Ecto neural progenitor cell (in vitro differentiated cells): ENCODE measurements around the gene TGIF1.

Experiments used
- DNase-seq: peaks from one replicate; pipeline ENCODE4 v3.0.0-alpha.2; 2018; ENCODE audit warnings: low spot score

Gene TGIF1

GRCh38 chr18:3482258-3482657 lies 32.3 kb downstream of the TGIF1 start:
- no peak for DNase-seq

GRCh38 chr18:3485153-3486149 lies 35.5 kb downstream of the TGIF1 start:
- peak; percentile 36 for DNase-seq

- DNase-seq: peak; percentile 25
Measured at GRCh38 chr18:3486512-3486911, 36.5 kb downstream of the TGIF1 start.

GRCh38 chr18:3489462-3489861 lies 39.5 kb downstream of the TGIF1 start:
- DNase-seq: no peak

GRCh38 chr18:3491981-3492555 lies 42.1 kb downstream of the TGIF1 start:
- no peak for DNase-seq

GRCh38 chr18:3492721-3493120 lies 42.7 kb downstream of the TGIF1 start:
- no peak for DNase-seq

- no peak for DNase-seq
Measured at GRCh38 chr18:3493501-3494244, 43.7 kb downstream of the TGIF1 start.

GRCh38 chr18:3494245-3494526 lies 44.2 kb downstream of the TGIF1 start:
- DNase-seq: no peak

- DNase-seq: no peak
Measured at GRCh38 chr18:3494569-3494968, 44.6 kb downstream of the TGIF1 start.

GRCh38 chr18:3495691-3496430 lies 45.9 kb downstream of the TGIF1 start:
- DNase-seq: no peak

GRCh38 chr18:3498698-3499471 lies 48.9 kb downstream of the TGIF1 start:
- peak; percentile 82 for DNase-seq

GRCh38 chr18:3499501-3499900 lies 49.5 kb downstream of the TGIF1 start:
- peak; percentile 49 for DNase-seq

GRCh38 chr18:3500016-3500415 lies 50.0 kb downstream of the TGIF1 start:
- DNase-seq: no peak

- no peak for DNase-seq
Measured at GRCh38 chr18:3502650-3503049, 52.7 kb downstream of the TGIF1 start.

GRCh38 chr18:3504637-3505036 lies 54.7 kb downstream of the TGIF1 start:
- no peak for DNase-seq

- peak; percentile 56 for DNase-seq
Measured at GRCh38 chr18:3508576-3509549, 58.9 kb downstream of the TGIF1 start.
